GM19455 (cell line): ENCODE data around the gene SYAP1.
"Not testable (repeated sequence)": the region's sequence is repeated elsewhere in the genome, so short reads cannot be mapped to it uniquely, and the experiment has no call there.

Experiments used
- ATAC-seq: cut with Tn5 transposase; IDR thresholded peaks from one replicate; pipeline ENCODE4 v1.9.1; 2021; ENCODE audit not compliant: unreplicated experiment

SYAP1 gene

DNA sequence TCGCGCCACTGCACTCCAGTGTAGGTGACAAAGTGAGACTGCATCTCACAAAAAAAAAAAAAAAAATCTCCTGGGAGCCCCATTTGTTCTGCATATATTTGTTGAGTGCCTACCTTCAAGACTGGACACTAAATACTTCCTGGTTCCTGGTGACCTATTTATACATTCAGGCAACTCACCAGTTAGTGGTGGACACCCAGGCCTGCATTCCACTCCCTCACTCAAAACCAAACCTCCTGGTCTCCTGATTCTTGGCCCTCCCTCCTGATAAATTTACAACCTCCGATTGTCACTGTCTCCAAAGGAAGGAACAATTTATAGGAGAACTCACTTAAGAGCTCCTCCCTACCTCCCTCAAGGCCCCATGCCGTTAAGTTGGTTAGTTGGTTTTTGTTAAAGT is 3.1 kb downstream of the SYAP1 start:
- ATAC-seq, result no peak

DNA sequence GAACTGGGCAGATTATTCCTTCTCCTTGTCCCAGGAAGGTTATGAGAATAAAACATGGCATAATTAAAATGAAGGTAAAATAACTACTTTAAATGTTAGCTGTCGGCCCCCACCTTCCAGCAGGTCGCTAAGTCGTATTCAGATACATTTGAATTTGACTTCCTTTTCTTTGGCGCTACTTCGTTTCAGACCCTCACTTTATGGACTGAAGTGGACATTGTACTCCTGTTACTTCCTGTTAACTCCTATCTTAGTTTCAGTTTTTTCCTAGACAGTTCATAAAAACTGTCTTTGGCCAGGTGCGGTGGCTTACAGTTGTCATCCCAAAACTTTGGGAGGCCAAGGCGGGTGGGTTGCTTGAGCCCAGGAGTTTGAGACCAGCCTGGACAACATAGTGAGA is 5.7 kb downstream of the SYAP1 start:
- ATAC-seq, result no peak

DNA sequence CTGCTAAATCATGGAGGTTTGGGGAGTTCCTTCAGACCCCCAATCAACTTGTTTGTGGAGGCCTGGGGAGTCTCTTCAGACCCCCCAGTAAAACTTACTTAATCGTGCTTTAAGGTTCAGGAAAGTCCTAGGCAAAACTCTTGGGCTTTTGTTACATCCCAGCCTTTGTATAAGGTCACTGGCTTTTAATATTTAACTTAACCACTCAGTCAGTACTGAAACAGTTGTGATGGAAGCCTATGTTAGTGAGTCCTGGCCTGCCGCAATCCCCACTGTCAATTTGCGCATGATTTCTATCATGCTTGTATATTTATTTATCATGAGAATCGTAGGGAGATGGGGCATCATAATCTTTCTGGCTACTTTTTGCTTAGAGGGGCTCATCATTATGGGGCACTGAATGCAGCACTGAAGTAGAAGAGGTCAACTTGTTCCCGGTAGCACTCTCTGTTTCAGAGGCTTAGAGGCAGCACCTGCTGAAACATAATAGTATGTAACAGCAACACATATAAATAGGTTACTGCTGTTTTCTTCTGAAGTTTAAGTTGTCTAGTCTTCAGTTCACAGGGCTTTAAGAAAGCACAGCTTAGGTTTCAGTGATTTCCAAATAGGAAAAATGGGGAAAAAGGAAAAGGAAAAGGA is 7.1 kb downstream of the SYAP1 start:
- ATAC-seq, result not testable (repeated sequence)

DNA sequence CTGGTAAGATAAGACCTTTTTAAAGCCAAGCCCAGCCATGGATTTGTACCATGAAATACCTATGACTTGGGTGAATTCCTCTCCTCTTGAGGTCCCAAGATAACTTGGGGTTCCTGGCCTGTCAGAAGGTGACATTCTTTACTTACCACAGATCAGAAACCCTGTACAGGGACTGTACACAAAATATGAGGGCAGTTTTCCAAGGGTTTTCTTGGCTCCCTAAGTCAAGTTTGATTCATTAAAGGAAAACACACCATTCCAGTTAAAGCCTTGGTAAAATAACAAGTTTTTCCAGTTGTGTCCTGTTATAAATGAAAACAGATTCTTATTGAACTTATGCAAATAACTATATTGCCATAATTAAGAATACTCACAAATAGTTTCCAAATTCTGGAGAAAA is 8.2 kb downstream of the SYAP1 start:
- ATAC-seq, result no peak

DNA sequence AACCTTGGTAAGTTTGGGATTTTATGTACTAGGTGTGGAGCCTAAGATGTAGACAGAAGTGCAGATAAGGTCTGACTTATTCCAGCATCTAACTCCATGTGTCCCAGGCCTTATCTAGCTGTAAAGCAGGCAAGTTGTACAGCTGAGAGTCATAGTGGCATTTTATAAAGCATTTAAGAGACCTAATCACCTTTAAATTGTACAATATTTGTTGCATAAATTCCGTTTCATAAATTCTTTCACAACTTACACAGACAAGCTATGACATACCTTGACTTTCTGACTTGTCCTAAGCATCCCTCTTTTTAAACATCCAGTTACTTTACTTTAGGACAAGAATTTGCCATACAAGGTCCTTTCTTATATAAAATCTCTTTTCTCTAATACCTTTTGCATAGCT is 11.0 kb downstream of the SYAP1 start:
- ATAC-seq, result no peak

DNA sequence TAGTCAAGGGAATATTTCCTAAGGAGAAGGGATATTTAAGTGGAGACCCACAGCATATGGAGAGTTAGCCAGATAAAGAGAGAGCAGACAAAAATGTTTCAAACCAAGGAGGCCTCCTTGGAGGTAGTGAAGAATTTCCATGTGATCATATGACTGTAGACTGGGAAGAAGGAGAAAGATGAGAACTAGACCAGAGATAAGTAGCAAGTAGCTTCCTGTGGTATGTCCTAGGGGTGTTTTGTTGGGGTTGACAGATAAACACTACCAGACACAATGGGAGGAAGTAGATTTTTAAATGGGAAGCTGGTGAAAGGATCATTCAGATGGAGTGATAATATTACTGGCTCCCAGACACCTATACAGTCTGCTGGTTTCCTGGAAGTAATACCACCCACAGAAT is 13.6 kb downstream of the SYAP1 start:
- ATAC-seq, result no peak

DNA sequence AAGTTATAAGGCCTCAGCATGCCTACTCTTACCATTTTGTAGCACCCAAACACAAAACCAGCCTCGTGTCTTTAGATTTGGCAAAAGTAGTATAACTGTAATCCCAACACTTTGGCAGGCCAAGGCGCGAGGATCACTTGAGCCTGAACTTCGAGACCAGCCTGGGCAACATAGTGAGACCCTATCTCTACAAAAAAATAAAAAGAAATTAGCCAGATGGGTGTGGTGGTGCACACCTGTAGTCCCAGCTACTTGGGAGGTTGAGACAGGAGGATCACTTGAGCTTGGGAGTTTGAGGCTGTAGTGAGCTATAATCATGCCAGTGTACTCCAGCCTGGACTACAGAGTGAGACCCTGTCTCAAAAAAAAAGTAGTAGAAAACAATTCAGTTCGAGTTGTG is 17.6 kb downstream of the SYAP1 start:
- no peak for ATAC-seq

DNA sequence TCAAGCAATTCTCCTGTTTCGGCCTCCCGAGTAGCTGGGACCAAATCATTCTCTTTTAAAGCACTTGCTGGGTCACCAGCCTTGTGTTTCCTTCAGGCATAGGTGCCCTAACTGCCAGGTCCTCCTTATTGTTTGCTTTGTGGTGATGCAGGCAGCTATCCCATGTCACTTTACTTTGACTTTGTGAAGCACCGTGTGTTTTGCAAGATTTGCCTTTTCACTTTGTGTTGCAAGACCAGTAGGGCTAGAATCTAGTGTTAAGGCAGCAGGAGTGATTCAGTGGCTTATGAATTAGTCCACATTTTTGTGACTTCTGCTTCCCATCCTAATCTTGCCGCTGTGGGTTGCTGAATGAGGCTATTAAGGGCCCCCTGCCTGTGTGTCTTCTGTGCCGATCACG is 20.2 kb downstream of the SYAP1 start:
- ATAC-seq, result no peak

DNA sequence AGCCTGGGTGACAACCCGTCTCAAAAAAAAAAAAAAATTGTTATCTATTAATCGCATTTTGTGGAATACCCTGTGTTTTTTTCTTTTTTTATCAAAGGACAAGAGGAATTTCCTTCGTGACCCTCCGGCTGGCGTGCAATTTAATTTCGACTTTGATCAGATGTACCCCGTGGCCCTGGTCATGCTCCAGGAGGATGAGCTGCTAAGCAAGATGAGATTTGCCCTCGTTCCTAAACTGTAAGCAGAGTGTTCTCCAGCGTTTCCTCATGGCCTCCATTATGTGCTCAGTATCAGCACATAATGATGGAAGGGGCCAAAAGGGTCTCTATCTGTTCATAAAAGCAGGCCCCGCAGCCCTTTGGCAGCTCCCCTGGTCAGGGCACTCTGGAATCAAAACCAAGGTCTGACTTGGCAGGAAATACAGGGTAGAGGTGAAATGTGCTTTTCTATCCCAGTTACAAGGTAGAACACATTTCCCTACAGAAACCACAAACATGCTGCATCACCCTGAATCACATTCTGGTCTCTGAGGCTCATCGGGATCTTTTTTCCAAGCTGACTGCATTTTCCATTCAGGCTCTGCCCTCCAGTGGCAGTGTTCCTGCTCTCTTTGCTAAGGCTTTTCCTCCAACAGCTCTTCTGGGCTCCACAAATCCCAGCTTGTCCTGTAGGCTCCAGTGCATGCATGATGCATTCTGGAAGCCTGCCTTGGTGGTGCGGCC is 24.4 kb downstream of the SYAP1 start:
- ATAC-seq, result no peak

DNA sequence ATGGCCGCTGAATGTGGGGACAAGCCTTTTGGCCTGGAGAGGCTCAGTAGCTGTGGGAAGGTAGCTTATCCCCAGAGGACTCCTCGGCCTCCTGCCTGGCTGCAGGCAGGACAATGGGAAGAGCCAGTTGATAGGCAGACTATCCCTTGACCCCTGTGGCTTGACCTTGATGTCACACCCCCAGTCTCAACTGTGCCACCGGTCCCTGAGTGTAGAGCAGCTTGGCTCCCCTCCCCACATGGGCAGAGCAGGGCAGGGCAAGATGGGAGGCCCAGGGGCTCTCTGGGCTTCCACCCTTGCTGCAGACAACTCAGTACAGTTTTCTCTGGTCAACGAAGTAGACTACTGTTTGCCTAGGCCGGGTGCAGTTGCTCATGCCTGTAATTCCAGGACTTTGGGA is 25.7 kb downstream of the SYAP1 start:
- ATAC-seq, result no peak

DNA sequence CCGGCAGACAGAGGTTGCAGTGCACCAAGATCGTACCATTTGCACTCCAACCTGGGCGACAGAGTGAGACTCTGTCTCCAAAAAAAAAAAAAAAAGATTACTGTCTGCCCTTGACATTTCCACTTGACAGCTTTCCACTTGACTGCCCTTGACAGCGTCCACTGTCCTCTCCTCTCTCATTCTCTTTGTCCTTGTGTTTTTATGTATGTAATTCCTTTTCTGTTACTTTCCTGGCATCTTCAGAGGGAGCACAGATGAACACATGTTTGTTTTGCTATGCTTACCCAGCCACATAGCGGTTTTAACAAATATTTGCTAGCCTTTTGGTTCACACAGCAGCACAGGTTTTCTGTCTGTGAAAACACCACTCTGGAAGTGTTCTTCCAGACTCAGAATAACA is 26.2 kb downstream of the SYAP1 start:
- no peak for ATAC-seq

DNA sequence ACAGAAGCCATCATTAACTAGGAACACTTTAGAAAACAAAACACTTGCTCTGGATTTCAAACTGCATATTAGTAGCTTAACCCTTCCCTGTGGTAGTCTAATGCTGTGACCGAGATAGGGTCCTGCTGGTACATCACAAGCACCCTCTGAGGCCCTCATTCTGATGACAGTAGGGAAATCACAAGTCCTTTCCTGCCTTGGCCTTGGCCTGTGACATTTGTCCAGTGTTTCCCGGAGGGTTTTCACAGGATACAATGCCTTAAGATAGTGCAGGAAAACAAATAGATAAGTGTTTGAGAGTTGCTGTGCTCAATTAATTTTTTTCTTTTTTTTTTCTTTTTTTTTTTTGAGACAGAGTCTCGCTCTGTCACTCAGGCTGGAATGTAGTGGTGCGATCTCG is 29.0 kb downstream of the SYAP1 start:
- ATAC-seq, result no peak

DNA sequence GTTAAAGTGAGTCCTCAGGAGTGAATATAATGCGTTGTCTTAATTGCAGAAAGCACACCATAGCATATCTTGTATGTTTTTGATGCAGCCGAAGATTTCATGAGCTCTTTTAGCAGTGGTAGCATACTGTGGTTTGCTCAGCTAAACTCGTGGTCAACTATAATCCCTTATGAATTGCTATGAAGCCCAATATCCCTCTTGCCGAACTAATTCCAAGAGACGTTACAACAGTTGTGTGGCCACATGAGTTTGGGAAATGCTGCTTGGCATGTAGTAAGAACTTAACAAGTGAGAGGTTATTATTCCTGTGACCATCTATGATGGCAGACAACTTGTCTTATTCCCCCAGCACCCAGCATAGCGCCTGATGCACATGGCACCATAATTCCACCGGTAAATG is 30.7 kb downstream of the SYAP1 start:
- no peak for ATAC-seq

DNA sequence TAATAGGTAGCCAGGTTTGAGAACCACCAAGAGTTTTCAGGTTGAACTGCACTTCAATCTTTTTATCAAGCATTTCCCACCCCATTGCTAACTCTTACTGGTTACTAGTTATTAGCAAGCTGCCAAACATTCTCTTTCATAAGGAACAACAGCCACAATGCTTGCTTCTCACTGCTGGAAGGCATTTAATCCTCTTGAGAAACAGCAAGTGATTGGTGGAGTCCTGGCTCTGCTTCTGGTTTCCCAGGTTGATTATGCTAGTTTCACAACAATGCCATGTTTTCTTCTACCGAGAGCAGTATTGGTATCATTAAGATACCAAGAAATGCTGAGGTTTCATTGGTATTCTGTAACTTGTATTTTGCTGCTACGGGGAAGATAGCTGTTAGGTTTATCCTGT is 34.6 kb downstream of the SYAP1 start:
- ATAC-seq, result no peak

DNA sequence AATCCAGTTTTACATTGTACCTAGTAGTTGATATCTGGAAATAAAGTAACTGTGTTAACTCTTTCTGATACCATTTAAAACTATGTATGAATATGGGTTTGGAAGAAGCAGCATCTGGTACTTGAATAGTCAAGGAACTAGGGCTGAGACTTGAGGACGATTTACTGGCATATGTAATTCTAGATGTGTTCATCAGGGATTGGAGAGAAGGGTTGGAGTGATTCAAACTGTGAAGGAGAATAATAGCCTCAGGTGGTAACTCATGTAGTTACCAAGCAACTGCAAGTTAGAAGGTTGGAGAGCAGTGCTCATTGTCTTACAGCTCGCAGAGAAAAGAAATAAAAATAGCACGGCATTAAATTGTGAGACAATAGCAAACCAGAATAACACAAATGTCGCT is 37.3 kb downstream of the SYAP1 start:
- ATAC-seq, result no peak

DNA sequence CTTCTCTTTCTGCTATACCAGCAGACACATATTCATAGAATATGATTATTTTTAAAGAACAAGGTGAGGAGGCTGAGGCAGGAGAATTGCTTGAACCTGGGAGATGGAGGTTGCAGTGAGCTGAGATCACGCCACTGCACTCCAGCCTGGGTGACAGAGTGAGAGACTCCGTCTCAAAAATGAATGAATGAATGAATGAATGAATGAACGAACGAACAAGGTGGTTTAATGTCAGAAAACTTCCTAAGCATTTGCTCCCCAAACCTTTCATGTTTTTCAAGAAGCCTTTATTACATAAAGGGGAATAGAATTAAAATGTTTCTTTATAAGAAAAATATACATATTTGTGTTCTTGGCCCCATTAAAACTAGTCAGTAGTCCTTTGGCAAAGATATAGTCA is 42.1 kb downstream of the SYAP1 start:
- not testable (repeated sequence) for ATAC-seq

DNA sequence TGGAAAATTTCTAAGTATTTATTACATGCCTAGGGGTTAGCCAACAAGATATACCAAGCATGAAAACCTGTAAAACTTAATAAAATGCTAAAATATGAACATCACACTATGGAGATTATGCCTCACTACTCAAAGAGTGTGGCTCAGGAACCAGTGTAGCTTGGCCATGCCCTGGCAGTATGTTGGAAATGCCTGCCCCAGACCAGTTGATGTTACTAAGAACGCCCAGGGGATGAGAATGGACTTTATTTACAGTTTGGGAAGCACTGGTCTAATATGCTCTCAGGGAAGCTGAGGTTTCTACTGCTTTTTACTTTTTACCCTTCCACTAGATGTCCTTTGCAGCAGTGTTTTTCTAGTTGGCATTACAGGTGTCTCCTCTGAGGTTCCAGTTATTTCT is 43.2 kb downstream of the SYAP1 start:
- no peak for ATAC-seq

DNA sequence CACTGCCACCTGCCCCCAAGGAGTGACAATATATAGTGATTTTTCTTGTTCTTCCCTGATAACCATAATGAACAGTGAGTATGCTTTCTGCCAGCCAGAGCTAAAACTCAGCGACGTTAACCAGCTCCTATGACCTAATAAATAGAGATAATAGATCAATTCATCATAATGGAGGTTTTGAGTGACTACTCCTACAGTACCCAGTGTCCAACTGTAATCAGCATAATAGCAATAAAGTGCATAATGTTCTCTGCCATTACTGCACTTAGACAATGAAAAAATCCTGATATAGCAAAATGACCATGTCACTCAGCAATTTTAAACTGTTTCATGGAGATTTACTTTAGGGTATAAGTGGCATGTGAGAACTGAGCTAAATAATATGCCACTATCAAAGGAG is 46.2 kb downstream of the SYAP1 start:
- no peak for ATAC-seq

DNA sequence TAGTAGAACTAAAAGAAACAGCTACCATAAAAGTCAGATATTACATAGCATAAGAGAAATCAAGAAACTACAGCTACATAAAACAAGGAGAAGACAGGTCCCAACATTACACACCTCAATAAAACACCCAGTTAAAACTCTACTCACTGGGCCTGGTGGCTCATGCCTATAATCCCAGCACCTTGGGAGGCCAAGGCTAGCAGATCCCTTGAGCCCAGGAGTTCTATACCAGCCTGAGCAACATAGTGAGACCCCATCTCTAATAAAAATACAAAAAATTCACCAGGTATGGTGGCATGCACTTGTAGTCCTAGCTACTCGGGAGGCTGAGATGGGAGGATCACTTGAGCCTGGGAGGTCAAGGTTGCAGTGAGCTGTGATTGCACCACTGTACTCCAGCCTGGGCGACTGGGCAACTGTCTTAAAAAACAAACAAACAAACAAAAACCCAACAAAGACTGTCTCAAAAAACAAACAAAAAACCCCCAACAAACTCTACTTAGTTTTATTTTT is 51.6 kb downstream of the SYAP1 start:
- ATAC-seq, result no peak

DNA sequence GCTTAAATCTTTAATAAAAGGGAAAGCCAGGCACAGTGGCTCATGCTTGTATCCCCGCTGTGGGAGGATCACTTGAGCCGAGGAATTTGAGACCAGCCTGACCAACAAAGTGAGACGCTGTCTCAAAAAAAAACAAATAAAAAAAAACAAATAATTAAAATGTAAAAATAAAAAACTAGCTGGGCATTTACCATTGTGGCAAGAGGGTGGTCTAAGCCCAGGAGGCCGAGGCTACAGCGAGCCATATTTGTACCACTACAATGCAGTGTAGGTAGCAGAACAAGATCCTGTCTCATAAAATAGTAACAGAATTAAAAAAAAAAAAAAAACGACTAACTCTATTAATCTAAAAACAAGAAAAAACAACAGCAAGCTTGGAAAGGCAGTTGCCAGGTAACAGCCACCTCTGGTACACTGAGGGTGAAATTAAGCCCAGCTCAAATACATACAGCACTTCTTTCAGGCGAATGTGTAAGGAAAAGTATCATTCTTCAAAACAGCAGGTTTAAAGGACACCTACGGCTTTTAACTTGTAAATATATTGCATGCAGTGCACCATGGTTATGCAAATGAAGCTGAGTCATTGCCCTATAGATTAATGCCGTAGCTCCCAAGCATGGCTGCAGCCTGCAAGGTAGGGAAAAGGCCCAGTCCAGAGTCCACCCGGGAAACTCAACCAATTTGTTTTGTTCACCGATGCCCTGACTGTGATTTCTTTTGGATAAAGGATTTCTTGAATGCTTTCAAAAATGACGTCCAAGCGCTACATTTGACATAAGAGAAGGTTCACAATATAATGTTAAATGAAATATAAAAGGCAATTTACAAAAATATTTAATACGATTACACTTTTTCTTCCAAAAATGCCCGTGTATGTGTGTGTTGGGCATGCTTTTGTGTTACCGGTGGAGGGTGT is 52.3 kb downstream of the SYAP1 start:
- no peak for ATAC-seq

DNA sequence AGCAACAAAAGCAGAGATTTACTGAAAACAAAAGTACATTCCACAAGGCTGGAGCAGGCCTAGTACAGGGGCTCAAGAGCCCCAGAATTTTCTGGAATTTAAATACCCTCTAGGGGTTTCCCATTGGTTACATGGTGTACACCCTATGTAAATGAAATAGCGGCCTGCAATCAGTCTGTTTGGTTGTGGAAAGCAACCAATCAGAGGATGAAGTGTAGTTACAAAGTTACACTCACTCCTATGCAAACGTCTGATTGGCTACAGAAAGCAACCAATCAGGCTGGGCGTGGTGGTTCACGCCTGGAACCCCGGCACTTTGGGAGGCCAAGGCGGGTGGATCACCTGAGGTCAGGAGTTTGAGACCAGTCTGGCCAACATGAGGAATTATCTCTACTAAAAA is 53.0 kb downstream of the SYAP1 start:
- no peak for ATAC-seq

DNA sequence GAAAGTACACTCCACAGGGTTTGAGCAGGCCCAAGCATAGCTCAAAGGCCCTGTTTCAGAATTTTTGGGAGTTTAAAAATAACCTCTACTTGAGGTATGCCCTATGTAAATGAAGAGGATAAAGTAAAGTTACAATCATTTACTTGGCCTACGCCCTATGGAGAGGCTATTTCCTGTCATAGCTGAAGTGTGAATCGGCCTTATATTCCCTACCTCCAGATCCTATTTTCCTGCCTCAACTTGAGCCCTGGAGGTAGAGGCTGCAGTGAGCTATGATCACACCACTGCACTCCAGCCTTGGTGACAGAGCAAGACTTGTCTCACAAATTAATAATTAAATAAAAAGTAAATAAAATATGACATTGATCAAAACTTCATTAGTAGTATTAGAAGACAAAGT is 55.3 kb downstream of the SYAP1 start:
- ATAC-seq, result no peak
